ENCODE data around the gene IGSF21.

The IGSF21 gene

DNA sequence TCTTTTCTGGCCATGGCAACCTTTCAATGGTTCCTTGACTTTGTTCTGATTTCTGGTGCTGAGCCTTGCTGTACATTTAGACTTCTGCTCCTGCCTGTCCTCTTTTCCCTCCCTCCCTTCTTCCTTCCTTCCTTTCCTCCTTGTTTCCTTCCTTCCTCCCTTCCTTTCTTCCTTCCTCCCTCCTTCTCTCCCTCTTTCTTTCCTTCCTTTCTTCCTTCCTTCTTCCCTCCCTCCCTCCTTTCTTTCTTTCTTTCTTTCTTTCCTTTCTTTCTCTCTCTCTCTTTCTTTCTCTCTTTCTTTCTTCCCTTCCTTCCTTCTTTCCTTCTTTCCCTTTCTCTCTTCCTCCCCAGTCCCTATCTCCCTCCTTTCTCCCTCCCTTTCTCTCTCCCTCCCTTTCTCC lies 10.4 kb upstream of the IGSF21 start:
- no peak for DNase-seq

DNA sequence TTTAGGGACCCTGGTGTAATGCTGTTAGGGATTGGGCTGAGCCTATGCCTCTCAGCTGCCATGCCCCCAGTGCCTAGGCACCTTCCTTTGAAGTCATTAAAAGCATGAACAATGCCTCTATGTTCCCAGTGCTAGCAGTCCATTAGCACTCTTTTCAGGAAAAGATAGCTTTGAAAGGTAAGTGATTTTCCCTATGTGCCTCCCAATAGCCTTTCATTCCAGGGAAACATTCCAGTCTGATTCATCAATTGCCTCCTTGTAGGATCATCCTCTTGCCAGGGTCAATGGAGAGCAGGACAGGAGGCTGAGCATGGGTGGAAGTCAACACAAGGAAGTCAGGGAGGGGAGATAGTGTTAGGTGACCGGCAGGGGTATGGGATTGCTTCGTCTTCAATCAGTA lies 8.6 kb upstream of the IGSF21 start:
- no peak for DNase-seq

DNA sequence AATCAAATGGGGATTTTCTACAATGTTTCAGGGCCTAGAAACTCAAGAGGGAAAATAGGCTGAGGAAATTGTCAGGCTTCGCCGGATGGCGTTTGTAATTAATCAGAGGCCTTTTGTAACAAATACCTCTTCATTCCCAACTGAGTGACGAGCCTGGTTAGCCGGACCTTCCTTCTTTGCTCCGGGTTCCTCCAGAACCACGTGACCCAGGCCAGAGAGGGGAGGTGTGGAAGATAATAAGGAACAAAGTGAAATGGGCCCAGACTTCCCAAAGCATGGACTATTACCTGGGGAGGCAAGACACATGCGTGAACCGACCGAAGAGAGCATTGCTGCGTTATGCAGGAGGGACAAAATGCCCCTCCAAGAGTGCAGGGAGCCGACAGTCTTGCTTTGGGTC lies 7.5 kb upstream of the IGSF21 start:
- DNase-seq = no peak

DNA sequence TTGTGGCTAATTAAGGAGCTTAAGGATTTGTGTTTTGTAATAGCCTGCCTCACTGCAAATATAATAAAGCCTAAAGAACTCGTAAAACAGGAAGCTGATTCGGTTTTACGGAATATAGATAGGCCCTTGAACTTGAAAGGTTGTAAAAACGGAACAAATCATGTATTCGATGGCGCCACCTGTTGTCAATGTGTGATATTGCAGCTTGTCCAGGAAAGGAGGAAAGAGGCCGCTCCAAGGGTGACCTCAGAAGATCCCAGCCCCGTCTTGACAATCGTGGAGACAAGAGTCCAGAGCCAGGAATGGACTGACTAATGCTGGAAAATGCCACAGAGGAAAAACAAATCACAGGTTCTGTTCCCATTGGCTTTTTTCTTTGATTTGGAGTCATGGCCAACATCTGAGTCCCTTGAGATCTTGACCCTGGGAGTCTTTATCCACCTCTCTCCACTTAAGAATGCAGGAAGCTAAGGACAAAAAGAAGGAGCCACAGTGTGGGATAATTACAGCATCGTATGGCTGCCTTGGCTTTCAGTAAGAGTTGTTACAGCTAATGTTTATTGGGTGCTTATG lies 7.0 kb upstream of the IGSF21 start:
- peak; percentile 54 for DNase-seq

DNA sequence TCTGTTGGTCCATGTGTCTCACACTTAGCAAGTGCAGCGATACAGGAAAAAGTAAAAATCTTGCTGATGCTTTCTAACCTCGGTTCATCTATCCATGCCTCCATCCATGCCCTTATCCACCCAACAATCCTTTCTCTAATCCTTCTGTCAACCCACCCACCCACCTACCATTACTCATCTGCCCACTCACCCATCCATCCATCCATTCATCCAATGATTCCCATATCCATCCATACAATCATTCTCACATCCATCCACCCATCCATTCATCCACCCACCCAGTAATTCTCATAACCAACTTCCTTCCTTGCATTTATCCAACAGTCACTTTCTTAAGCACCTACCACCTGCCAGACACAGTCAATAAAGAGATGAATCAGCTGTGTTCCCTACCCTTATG lies 6.1 kb upstream of the IGSF21 start:
- DNase-seq = no peak

DNA sequence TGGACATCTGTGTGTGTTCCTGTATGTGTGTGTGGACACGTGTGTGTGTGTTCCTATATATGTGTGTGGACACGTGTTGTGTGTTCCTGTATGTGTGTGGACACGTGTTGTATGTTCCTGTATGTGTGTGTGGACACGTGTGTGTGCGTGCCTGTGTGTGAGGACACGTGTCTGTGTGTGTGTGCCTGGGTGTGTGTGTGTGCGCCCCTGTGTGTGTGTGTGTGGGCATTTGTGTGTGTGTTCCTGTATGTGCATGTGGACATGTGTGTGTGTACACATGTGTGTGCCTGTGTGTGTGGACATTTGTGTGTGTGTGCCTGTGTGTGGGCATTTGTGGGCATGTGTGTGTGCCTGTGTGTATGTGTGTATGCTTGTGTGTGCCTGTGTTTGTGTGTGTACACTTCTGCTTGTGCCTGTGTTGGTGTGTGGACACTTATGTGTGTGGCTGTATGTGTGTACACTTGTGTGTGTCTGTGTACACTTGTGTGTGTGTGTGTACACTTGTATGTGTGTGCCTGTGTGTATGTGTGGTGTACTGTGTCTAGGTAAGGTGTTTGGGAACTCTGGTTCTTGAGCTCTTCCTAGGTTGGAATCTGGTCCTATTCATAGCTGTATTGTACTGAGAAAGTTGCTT lies 3.7 kb upstream of the IGSF21 start:
- DNase-seq = no peak

DNA sequence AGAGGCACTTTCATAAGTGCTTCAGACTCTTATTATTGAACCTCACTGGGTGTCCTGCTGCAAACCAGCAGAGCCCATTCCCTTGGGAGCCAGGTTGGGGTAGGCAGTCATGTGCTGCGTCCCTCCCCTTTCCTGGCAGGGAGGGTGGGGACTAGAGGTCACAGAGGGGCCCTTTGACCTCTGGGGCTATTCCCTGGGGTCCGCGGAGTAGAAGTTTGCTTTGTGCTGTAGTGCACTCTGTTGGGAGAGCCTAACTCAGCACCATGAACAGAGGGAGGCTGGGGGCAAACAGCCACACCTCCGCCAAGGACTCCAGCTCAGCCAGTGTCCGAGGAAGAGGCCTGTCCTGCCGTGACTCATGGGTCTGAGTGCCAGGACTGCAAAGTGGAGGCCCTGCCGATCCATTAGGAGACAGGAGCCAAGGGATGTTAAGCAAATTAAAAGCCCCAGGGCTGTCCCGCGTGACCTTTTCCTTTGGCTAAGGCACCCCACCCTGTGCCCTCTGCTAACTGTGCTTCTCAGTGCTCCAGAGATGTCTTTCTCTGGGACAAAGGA lies 3.0 kb upstream of the IGSF21 start:
- no peak for DNase-seq

DNA sequence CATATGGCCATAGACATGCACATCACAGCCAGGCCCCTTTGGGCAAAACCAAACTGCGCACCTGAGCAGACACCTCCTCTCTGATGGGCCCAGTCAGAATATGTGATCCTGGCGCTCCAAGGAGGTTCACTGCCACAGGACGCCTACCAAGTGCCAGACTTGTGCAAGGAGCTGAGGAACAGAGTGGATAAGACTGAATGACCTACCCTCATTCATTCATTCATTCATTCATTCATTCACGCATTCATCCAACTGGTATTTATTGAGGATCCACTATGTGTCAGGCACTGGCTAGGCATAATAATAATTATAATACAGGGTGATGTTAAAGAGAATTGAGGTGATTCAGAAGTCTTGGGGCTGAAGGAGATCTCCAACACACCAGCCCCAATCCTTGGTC lies 2.4 kb upstream of the IGSF21 start:
- no peak for DNase-seq

DNA sequence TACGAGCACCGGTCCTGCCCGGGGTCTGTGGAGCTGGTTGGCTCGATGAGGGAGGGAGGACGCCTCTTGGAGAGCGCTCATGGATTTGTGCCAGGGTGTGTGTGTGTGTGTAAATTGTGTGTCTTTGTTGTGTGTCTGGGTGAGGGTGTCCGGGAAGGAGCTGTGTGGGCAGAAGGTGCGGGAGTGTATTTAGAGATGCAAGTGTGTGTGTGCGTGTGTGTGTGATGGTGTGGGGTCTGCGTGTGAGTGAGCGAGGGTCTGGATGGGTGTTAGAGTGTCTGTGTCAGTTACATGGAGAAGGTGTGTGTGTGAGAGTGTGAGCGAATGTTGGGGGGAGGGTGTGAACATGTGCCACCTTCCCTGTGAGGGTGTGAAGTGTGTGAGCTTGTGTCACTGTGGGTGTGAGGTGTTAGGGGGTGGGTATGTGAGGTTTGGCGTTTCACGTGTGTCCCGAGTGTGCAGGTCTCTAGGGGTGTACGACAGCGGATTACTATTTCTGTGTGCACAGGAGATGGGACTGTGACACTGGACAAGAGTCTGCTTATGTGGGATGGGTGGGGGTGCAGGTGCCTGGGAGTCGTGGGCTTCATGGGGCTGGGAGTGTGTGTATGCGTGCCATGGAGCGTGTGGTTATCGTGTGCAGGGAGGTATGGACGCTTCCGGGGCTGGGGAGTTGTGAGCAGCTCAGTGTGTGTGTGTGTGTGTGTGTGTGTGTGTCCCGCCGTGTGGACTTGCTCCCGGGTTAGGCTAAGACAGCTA lies 880 bp downstream of the IGSF21 start:
- no peak for DNase-seq

DNA sequence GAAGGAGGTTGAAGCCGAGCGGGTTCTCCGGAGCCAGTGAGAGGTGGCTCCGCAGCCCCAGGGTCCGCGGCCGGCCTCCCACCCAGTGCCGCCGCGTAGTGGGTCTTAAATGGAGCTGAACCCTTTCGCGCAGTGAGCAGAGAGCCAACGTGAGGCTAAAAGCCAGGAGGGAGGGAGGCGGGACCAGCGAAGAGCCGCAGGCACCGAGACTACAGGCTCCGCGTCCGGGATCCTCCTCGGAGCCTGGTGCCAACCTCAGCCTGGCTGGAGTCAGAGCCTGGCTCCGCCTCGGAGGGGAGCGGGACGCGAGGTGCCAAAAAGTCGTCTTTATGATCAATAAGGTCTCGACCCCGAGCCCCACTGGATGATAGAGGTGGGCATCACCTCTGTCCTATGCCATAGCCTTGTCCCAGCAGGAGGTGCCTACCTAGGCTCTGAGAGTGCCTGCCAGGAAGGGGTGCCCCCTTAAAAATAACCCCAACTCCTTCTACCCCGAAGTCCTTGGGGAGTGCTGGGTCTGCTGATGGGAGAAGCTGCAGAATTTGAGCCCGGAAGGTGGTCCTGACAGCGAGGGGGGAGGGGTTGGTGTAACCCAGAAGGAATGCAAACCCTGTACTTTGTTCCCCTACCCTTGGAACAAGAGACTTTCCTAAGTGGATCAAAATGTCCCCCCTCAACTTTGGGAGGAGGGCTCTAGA lies 1.6 kb downstream of the IGSF21 start:
- DNase-seq = no peak

DNA sequence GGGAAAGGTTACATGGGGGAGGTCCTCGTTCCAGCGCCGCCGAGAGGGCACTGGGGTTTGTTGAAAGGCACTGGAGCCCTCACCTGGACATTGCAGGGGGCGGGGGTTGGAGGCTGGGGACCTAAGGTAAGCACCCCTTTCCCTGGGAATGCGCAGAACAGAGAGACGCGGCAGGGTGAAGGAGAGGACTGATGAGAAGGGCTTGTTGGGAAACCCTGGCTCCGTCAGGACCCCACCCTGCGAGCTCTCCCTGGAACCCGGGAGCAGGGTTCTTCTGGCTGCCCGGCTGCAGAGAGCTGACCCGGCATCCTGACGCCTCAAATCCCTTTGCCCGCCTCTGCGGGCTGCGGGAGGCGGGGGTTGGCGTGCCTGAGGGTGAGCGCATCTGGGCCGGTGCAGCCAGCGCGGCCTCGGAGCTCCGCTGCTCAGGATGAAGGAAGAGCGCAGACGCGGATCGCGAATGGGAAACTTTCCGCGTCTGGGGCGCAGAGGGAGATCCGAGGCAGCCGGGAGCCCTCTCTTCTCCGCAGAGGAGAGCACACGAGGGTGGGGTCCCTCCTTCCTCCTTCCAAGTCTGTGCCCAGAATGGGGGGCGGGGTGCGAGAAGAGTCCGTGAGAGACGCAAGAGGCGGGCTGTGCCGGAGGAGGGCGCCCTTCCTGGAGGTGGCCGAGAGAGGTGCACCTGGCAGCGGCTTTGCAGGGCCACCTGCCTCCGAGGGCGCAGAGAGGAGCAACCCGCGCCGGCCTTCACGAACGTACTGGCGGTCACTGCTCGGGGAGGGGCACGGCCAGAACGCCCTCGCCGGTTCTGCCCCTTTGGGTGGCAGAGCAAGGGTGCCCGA lies 2.4 kb downstream of the IGSF21 start:
- no peak for DNase-seq

DNA sequence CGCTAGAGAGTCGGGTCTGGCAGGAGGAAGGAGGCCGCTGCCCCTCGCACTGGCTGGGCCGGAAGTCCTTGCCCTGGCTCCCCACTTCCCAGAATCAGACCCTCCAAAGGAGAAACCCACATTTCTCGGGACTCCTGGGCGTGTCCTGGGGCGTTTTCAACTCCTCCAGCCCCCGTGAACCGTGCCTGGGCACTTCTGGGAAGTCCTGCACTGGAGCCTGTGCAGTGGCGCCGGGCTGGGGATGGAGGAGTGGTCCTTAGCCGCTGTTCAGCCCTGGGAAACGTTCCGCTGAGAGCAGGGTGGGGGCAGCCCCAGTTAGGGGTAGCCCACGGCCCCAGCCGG lies 3.0 kb downstream of the IGSF21 start:
- DNase-seq = no peak

DNA sequence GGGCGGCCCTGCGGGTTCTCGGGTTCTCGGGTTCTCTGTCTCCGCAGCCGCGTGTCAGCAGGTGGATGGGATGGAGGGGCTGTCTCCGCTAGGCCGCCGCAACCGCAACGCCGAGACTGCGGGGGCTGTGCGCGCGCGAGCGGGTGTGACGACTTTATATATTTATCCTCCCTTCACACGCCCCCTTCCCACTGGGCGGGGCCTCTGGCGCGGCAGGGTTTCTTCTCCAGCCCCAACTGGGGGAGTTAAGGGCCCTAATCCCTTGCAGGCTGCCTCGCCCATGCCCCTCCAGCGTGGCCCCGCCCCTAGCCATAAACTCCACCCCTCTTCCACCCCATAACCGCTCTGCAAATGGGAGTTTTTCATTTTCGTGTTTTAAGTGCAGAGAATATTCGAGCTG lies 3.4 kb downstream of the IGSF21 start:
- DNase-seq = no peak

DNA sequence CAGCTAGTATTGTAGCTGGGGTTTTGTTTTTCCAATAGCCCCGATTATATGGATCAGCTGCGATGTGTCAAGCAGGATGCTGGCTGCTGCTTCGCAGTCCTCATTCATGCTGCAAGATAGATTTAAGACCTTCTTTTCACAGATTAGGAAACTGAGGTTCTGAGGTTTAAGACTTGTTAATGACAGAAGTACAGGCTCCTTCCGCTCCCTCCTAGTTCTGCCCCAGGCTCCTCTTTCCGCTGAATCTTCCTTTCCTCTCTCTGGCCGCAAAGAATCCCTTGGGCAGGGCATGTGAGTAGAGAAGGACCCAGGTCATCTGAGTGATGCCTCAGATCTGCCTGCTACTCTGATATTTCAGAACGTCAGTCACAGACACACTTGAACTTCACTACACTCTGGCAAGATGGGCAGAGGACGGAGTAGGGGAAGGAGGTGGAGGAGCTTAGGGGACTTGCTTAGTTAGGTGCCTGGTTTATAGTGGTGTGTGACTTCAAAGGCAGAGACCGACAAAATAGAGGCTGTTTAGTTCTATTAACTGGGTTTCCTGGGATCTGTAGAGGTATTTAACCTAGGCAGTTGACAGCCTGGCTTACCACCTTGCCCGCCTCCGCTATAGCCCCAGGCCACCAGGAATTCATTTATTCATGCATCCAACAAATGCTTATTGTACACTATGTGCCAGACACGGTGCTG lies 4.2 kb downstream of the IGSF21 start:
- DNase-seq = no peak

DNA sequence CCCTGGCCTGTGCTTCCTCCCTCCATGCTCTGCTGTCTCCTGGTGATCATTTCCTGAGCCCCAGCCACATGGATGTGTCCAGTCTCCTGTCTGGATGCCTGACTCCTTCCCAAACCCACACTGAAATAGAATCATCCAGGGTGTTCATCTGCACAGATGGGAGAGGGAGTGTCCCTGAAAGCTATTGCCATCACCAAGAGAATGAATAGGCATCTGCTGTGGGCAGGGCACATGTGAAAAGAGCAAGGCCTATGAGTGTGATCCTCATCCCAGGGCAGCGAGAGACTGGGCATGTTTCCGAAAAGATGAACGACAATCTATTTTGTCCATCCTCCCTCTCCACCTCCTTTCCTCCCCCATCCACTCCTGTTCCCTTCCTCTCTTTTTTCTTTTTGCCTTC lies 5.0 kb downstream of the IGSF21 start:
- DNase-seq = no peak

DNA sequence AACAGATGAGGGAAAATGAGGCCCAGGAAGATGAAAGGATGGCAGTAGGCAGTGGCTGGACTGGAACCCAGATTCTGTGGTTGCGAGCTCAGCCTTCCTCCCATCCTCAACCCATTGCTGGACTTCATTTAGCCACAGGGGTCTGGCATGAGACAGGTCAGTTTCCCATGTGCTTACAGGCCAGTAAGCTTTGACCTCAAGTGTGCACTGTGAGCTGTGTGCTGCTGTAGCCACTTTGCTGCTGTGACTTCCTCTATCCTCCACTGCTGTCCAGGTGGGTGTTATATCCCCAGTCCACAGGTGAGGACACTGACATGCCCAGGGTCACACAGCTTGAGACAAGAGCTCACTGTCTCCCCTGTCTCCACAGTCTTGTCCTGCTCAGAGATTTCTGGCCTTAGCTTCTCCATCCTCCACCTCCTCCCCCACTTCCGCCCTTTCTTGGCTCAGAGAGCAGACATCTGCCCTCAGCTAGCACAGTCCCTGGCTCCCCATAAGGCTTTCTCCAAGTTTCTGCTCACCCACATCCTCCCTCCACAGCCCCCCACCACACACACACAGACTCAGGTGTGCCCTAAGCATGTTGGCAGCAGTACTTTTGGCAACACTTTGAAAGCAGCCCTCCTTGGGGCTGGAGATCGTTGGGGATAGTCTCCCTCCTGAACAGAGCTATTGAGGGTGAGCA lies 7.3 kb downstream of the IGSF21 start:
- DNase-seq = no peak

DNA sequence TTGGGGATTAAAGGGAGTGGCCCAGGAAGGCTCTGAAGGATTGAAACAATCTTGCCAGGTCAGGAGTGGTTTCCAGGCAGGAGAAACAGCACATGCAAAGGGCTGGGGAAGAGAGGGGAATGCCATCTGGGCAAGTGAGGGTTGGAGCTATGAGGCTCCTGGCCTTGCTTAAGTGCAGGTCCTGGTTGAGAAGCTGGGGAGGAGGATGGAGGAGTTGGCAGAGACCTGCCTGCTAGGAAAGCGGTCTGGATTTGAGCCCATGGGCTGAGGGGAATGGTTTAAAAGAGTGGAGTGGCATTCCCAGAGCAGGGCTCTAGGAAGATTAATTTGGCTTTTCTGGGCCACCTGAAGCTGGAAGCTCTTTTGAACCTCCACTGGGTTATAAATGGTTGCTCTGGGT lies 9.2 kb downstream of the IGSF21 start:
- DNase-seq = no peak

DNA sequence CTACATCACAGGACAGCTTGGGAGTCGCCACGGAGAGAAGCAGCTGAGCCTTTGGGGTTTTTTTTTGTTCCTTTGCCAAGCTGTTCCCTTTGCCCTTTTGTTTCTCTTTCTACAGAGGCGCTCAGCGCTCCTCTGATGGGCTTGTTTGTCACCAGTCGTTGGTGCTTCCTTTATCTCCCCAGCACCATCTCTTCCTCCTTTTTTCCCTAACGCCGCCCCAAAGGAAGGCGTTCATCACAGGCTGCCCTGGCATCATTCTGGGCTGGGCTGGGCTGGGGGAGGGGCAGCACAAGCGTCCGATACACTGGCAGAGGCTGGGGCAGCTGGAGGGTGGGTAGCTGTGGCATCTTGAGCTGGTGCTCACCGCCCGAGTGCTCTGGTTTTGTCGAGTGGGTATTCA lies 10.5 kb downstream of the IGSF21 start:
- DNase-seq = no peak

DNA sequence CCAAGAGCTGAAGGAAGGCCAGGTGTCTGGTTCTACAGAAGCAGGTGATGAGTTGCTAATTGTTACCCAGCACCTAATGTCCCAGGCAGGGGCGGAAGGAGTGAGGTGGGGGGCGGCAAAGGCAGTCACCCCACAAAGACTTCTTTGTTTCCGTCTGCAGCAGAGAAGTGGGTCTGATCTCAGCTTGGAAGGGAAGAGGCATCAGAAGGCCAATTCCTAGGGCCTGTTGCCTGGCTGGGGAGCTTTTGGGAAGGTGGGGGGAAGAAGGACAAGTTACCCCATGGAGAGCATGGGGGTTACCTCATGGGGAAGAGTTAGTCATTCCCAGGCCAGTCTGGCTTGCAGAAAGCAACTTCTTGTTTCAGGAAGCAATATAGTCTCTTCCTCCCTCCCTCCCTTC lies 10.9 kb downstream of the IGSF21 start:
- no peak for DNase-seq

DNA sequence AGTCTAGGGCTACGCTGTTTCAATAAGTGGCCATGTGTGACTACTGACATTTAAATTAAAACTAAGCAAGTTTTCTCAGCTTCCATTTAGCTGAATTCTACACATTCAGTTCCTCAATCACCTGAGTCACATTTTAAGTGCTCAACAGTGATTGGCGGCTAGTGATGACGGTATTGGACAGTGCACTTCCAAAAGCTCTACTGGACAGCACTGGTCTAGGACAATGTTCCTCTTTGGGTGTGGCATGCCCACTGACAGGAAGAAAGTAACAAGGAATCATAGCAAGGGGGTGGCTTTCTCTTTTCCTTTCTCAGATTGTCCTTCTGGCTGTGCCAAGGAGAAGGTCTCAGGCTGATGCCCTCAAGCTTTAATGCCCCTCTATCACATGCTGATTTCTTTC lies 11.7 kb downstream of the IGSF21 start:
- no peak for DNase-seq

DNA sequence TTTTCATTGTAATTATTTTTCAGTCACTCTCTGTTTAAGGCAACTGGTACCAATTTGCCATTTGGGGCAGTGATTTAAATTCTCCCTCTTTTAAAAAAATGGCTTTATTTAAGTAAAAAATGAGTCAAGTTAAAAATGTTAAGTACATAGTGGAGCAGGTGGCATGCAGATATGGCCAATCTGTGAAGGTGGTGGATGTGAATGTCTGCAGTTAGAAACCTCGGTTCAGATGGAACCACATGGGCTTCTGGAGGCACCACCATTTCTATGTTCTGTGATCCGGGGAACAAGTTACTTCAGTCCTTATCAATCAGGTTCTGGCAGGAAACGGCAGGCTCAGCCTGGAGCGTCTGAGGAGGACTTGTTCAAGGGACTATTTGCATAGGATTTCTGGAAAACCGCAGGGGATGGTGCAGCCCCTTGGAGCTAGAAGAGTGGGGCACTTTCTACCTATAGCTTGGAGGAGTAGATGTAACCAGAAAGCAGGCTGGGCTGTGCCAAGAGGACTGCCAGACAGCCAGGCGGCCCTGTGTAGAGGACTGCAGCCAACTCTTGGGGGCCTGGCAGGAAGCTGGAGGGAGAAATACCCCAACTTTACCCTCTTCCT lies 12.3 kb downstream of the IGSF21 start:
- DNase-seq = no peak

Measured in fibroblast of skin of abdomen (primary cell).